CD4-positive, CD25-positive, alpha-beta regulatory T cell (primary cell): ENCODE data around the gene TNPO3. TPM values are rescaled to one million over a fixed set of nuclear protein-coding genes. Genes with fewer than 3 reads are reported as not detected.

Source experiments
- ATAC-seq, 2 donors: fragments of 150-1000 bp; cut with Tn5 transposase; one replicate each; pipeline ENCODE4 v1.10.0; 2021; ENCODE audit warnings: low read depth in 2 of 2, moderate number of reproducible peaks in 2 of 2, moderate library complexity in 1 of 2
- DNase-seq, 3 donors: peaks; one replicate each; pipeline versions ENCODE4 v3.0.0 to v3.0.0-alpha.2; 2012 to 2022; ENCODE audit warnings: mixed read lengths in 1 of 3
- H3K27ac ChIP-seq: one replicate; pipeline ENCODE4 v1.7.0; 2013; ENCODE audit warnings: mild to moderate bottlenecking, low read length; ENCODE audit not compliant: insufficient read depth, poor library complexity, severe bottlenecking
- H3K27me3 ChIP-seq: one replicate; pipeline ENCODE4 v1.7.0; 2013; ENCODE audit warnings: low read length; ENCODE audit not compliant: control insufficient read depth, insufficient read depth
- H3K36me3 ChIP-seq: one replicate; pipeline ENCODE4 v1.7.0; 2013; ENCODE audit warnings: mild to moderate bottlenecking, low read length, moderate library complexity; ENCODE audit not compliant: control insufficient read depth, insufficient read depth
- H3K4me1 ChIP-seq: 2 replicates; pipeline ENCODE4 v1.7.0; 2013; ENCODE audit warnings: mild to moderate bottlenecking, low read length; ENCODE audit not compliant: insufficient read depth, control insufficient read depth, poor library complexity, severe bottlenecking
- H3K4me3 ChIP-seq: one replicate; pipeline ENCODE4 v1.7.0; 2013; ENCODE audit warnings: low read depth, mild to moderate bottlenecking, low read length, moderate library complexity
- H3K9me3 ChIP-seq, 2 experiments: 1 replicate in 1 of 2; 2 replicates in 1 of 2; pipeline ENCODE4 v1.7.0; 2013; ENCODE audit warnings: low read length in 2 of 2, mild to moderate bottlenecking in 1 of 2, moderate library complexity in 1 of 2; ENCODE audit not compliant: control insufficient read depth in 2 of 2
- H3K27ac Mint-ChIP-seq, 3 donors: one replicate each; pipeline ENCODE4 v1.8.0; 2020 to 2022; ENCODE audit warnings: mild to moderate bottlenecking in 3 of 3, mixed read lengths in 3 of 3, moderate library complexity in 2 of 3
- H3K27me3 Mint-ChIP-seq: one replicate; pipeline ENCODE4 v1.8.0; 2022; ENCODE audit warnings: mild to moderate bottlenecking, mixed read lengths
- H3K36me3 Mint-ChIP-seq: one replicate; pipeline ENCODE4 v1.8.0; 2020; ENCODE audit warnings: mixed read lengths
- H3K4me1 Mint-ChIP-seq, 4 donors: one replicate each; pipeline ENCODE4 v1.8.0; 2020 to 2022; ENCODE audit warnings: mixed read lengths in 4 of 4, mild to moderate bottlenecking in 1 of 4
- H3K4me3 Mint-ChIP-seq, 4 donors: one replicate each; pipeline ENCODE4 v1.8.0; 2020 to 2022; ENCODE audit warnings: mild to moderate bottlenecking in 4 of 4, mixed read lengths in 4 of 4, moderate library complexity in 3 of 4
- H3K9me3 Mint-ChIP-seq, 7 donors: one replicate each; pipeline ENCODE4 v1.8.0; 2020 to 2022; ENCODE audit warnings: mixed read lengths in 7 of 7, mild to moderate bottlenecking in 3 of 7, moderate library complexity in 2 of 7
- polyA plus RNA-seq, 4 donors: library from polyadenylated mRNA; unstranded; fragments of 300-500 nt; fragmentation: Illumina TruSeq; gene quantifications; one replicate each; pipeline ENCODE4 v1.2.3, GENCODE V29; 2021
- total RNA-seq: library from RNA; stranded (reverse); gene quantifications from one replicate; pipeline ENCODE4 v1.2.3, GENCODE V29; 2022

TNPO3 gene
- total and polyA plus RNA-seq, 5 donors from 2014 or later = 31.6 to 48.8 (median 36.2) TPM

DNA sequence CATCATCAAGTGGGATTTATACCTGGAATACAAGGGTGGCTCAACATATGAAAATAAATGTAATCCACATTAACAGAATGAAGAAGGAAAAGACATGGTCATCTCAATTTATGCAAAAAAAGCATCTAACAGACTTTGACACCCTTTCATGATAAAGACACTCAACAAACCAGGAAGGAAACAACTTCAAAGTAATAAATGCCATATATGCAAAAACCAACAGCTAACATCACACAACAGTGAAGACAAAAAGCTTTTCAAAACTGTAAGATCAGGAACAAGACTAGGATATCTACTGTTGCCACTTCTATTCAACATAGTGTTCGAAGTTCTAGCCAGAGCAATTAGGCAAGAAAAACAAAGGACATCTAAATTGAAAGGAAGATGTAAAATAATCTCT is 22.9 kb downstream of the TNPO3 start:
- H3K36me3 ChIP-seq = peaks cover 19% of the 10 kb centered on the region
- Mint-ChIP-seq H3K4me1 (peaks cover 30 to 59% (median 53%) of the 10 kb centered on the region in 4 donors), H3K9me3 (no peaks in the 10 kb centered on the region), H3K27ac (peak overlapping the region in 1 of 3 donors; percentile 10), H3K27me3 (no peaks in the 10 kb centered on the region), H3K4me3 (peak overlapping the region in 1 of 4 donors; percentile 46), H3K36me3 (peaks cover 39% of the 10 kb centered on the region)
- H3K4me1 ChIP-seq = no peaks in the 10 kb centered on the region
- H3K4me3 ChIP-seq = no peak overlapping the region
- no peaks in the 10 kb centered on the region for H3K9me3 ChIP-seq
- ATAC-seq (no peak), DNase-seq (no peak)
- H3K27me3 ChIP-seq = no peaks in the 10 kb centered on the region
- no peak overlapping the region for H3K27ac ChIP-seq

- Mint-ChIP-seq H3K4me1 (peaks cover 24 to 57% (median 52%) of the 10 kb centered on the region in 4 donors), H3K9me3 (no peaks in the 10 kb centered on the region), H3K36me3 (peaks cover 36% of the 10 kb centered on the region), H3K27me3 (no peaks in the 10 kb centered on the region), H3K4me3 (no peak overlapping the region), H3K27ac (no peak overlapping the region)
- no peak for DNase-seq
- Histone ChIP-seq H3K27me3 (no peaks in the 10 kb centered on the region), H3K27ac (no peak overlapping the region), H3K4me1 (no peaks in the 10 kb centered on the region), H3K4me3 (no peak overlapping the region), H3K36me3 (peaks cover 16% of the 10 kb centered on the region), H3K9me3 (no peaks in the 10 kb centered on the region)
- no peak for ATAC-seq
Measured at GRCh38 chr7:129030440-129030839, 24.5 kb downstream of the TNPO3 start.

DNA sequence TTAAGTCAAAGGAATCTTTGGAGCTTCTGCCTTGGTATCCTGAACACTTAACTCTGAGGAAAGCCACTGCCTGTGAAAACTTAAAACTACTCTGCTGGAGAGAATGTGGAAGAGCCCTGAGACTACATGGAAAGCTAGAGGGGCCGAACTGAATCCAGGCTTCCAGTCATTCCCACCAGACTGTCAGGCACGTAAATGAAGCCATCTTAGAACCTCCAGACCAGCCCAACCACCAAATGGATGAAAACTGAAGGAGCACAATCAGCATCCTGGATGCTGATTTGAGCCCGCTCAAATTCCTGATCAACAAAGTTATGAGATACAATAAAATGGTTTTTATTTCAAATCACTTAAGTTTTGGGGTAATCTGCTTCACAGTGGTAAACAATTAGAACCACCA is 30.8 kb downstream of the TNPO3 start:
- Histone ChIP-seq H3K4me3 (no peak overlapping the region), H3K4me1 (peaks cover 8% of the 10 kb centered on the region), H3K36me3 (peaks cover 3% of the 10 kb centered on the region), H3K27ac (no peak overlapping the region), H3K9me3 (no peaks in the 10 kb centered on the region), H3K27me3 (no peaks in the 10 kb centered on the region)
- peaks cover 28 to 59% (median 52%) of the 10 kb centered on the region in 4 donors for H3K4me1 Mint-ChIP-seq
- peak overlapping the region in 1 of 4 donors; percentile 3 for H3K4me3 Mint-ChIP-seq
- H3K27me3 Mint-ChIP-seq = no peaks in the 10 kb centered on the region
- H3K9me3 Mint-ChIP-seq = no peaks in the 10 kb centered on the region
- no peak for DNase-seq
- no peak for ATAC-seq
- peak overlapping the region in 1 of 3 donors; percentile 42 for H3K27ac Mint-ChIP-seq
- H3K36me3 Mint-ChIP-seq = peaks cover 13% of the 10 kb centered on the region

- ATAC-seq = no peak
Measured at GRCh38 chr7:129021656-129022055, 33.3 kb downstream of the TNPO3 start.

DNA sequence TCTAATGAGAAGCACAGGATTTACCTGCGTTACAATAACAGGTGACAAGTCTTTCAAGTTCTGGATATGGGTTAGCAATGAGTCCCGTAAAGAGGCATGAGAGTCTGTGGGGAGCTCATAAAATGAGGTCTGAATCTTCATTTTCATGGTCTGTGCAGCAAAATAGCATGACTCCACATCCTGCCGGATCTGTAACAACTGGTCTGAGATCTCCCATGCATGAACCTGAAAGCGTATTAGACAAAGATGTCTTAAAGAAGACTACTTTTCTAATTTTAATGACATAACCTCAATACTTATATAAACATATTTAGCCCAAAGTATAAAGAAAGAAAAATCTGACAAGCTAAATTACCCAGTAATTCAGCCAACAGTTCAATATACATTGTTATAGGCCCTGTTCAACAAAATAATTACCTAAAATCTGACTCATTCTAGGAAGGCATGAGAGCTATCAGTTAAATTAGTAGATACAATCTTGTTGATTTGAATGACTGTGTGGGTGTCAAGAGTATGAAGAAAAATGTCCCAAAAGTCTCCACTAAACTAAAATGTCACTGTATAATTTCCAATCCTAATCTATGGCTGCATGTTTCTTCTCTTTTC is 36.9 kb downstream of the TNPO3 start:
- DNase-seq (peak in 1 of 3 donors; percentile 11), ATAC-seq (no peak)
- no peaks in the 10 kb centered on the region for H3K27me3 ChIP-seq
- peaks cover 45% of the 10 kb centered on the region for H3K36me3 ChIP-seq
- H3K4me1 Mint-ChIP-seq = peaks cover 31 to 49% (median 39%) of the 10 kb centered on the region in 4 donors
- H3K4me3 ChIP-seq = no peak overlapping the region
- no peaks in the 10 kb centered on the region for H3K9me3 ChIP-seq
- H3K9me3 Mint-ChIP-seq = peaks cover 0 to 1% (median 0%) of the 10 kb centered on the region in 7 donors
- no peak overlapping the region for H3K27ac ChIP-seq
- H3K4me1 ChIP-seq = no peaks in the 10 kb centered on the region
- peak overlapping the region in 2 of 3 donors; percentile 8 to 50 for H3K27ac Mint-ChIP-seq
- H3K36me3 Mint-ChIP-seq = peaks cover 27% of the 10 kb centered on the region
- H3K27me3 Mint-ChIP-seq = no peaks in the 10 kb centered on the region
- H3K4me3 Mint-ChIP-seq = no peak overlapping the region

More at GRCh38 chr7:129021656-129022055, 33.3 kb downstream of the TNPO3 start:
- DNase-seq = no peak
- Mint-ChIP-seq H3K27me3 (no peaks in the 10 kb centered on the region), H3K9me3 (no peaks in the 10 kb centered on the region), H3K36me3 (peaks cover 8% of the 10 kb centered on the region), H3K4me1 (peaks cover 43 to 61% (median 49%) of the 10 kb centered on the region in 4 donors), H3K4me3 (peak overlapping the region in 1 of 4 donors; percentile 39), H3K27ac (peak overlapping the region in 1 of 3 donors; percentile 1)
- Histone ChIP-seq H3K4me1 (peaks cover 8% of the 10 kb centered on the region), H3K4me3 (no peak overlapping the region), H3K27ac (no peak overlapping the region), H3K36me3 (peaks cover 11% of the 10 kb centered on the region), H3K27me3 (no peaks in the 10 kb centered on the region), H3K9me3 (no peaks in the 10 kb centered on the region)

DNA sequence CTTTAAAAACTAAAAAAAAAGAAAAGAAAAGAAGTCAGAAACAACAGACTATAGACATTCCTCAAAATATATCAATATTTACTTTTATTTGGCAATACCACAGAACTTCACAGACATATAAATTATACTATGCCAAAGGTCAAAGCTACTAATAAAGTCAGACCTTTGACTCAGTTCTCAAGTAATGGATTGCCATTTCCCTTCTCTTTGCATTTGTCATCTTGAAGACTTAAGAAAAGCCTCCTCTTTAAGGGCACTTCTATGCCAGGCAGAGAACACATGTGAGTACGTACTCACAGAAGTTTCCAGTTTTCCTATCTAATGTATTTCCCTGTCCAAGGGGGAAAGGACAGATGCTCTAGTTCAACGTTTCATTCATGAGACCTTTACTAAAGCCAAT is 37.6 kb downstream of the TNPO3 start:
- Histone ChIP-seq H3K27me3 (no peaks in the 10 kb centered on the region), H3K9me3 (no peaks in the 10 kb centered on the region), H3K4me1 (no peaks in the 10 kb centered on the region), H3K27ac (no peak overlapping the region), H3K4me3 (no peak overlapping the region), H3K36me3 (peaks cover 48% of the 10 kb centered on the region)
- Mint-ChIP-seq H3K36me3 (peaks cover 30% of the 10 kb centered on the region), H3K4me3 (no peak overlapping the region), H3K27me3 (no peaks in the 10 kb centered on the region), H3K27ac (peak overlapping the region in 1 of 3 donors; percentile 8), H3K9me3 (peaks cover 0 to 1% (median 0%) of the 10 kb centered on the region in 7 donors), H3K4me1 (peaks cover 26 to 47% (median 36%) of the 10 kb centered on the region in 4 donors)
- DNase-seq = no peak
- no peak for ATAC-seq

GRCh38 chr7:129014501-129015101 is 40.3 kb downstream of the TNPO3 start:
- H3K36me3 ChIP-seq = peaks cover 62% of the 10 kb centered on the region
- H3K4me1 Mint-ChIP-seq = peaks cover 19 to 48% (median 36%) of the 10 kb centered on the region in 4 donors
- H3K27ac Mint-ChIP-seq = no peak overlapping the region
- DNase-seq (no peak), ATAC-seq (no peak)
- H3K4me3 Mint-ChIP-seq = no peak overlapping the region
- H3K27me3 Mint-ChIP-seq = no peaks in the 10 kb centered on the region
- no peaks in the 10 kb centered on the region for H3K27me3 ChIP-seq
- H3K4me3 ChIP-seq = no peak overlapping the region
- H3K27ac ChIP-seq = no peak overlapping the region
- H3K36me3 Mint-ChIP-seq = peaks cover 42% of the 10 kb centered on the region
- H3K9me3 ChIP-seq = no peaks in the 10 kb centered on the region
- peaks cover 0 to 1% (median 0%) of the 10 kb centered on the region in 7 donors for H3K9me3 Mint-ChIP-seq
- H3K4me1 ChIP-seq = peaks cover 8% of the 10 kb centered on the region
